ENCODE measurements around the gene EHBP1.

DNA sequence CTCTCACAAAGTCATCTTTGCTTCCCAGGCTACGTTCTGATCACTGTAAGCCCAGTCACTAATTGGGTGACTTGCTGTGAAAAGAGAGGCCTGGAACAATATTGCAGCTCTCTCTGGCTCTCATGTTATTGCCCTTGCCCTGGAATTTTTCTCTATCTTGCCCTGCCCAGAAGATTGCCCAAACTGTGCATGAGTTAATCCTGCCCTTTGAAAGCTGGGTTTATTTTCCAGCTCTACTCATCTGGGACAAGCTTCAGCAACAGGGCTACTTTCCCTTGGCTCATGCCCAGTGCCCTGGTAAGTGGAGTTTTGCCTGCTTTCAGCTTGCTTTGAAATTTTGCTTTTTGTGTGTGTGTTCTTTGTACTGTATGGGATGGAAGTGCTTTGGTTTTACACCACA lies 6.9 kb upstream of the EHBP1 start:
- TF ChIP-seq, protein P1, sequence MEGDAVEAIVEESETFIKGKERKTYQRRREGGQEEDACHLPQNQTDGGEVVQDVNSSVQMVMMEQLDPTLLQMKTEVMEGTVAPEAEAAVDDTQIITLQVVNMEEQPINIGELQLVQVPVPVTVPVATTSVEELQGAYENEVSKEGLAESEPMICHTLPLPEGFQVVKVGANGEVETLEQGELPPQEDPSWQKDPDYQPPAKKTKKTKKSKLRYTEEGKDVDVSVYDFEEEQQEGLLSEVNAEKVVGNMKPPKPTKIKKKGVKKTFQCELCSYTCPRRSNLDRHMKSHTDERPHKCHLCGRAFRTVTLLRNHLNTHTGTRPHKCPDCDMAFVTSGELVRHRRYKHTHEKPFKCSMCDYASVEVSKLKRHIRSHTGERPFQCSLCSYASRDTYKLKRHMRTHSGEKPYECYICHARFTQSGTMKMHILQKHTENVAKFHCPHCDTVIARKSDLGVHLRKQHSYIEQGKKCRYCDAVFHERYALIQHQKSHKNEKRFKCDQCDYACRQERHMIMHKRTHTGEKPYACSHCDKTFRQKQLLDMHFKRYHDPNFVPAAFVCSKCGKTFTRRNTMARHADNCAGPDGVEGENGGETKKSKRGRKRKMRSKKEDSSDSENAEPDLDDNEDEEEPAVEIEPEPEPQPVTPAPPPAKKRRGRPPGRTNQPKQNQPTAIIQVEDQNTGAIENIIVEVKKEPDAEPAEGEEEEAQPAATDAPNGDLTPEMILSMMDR (conservative IDR thresholded peaks at IDR 0.05 in 1 of 2, IDR thresholded peaks at IDR 0.05 in 1 of 2; ENCODE audit: extremely low read depth in 1 of 2, insufficient read depth in 1 of 2, low read depth in 1 of 2, low read length in 2 of 2), result no peak
- no peak for TF ChIP-seq EZH2 (IDR thresholded peaks at IDR 0.05; ENCODE audit: borderline replicate concordance, low read length)
